Kidney epithelial cell (primary cell): ENCODE results near the gene RAPGEFL1. TPM values are rescaled to one million over a fixed set of nuclear protein-coding genes. Genes with fewer than 3 reads are reported as not detected.

Source experiments
- DNase-seq: peaks from one replicate; pipeline ENCODE4 v3.0.0-alpha.2; 2010; ENCODE audit warnings: low read depth
- H3K27me3 ChIP-seq: 2 replicates; pipeline ENCODE4 v1.6.0; 2011; ENCODE audit warnings: low read length; ENCODE audit not compliant: control insufficient read depth, insufficient read depth
- H3K36me3 ChIP-seq: 2 replicates; pipeline ENCODE4 v1.5.1; 2011; ENCODE audit warnings: low read length; ENCODE audit not compliant: control insufficient read depth, insufficient read depth
- H3K4me3 ChIP-seq: 2 replicates; pipeline ENCODE4 v1.5.1; 2011; ENCODE audit warnings: low read depth, mild to moderate bottlenecking, control low read depth, low read length
- CTCF ChIP-seq: IDR thresholded peaks from 2 replicates; pipeline ENCODE4 v1.5.1; 2011; ENCODE audit warnings: mild to moderate bottlenecking, moderate library complexity, low read length, control low read depth, inconsistent platforms; ENCODE audit not compliant: insufficient read depth, poor library complexity, severe bottlenecking
- total RNA-seq: library from RNA; depleted of rRNA; stranded (reverse); fragments of >200 nt; gene quantifications from 2 replicates; pipeline ENCODE4 v1.2.3, GENCODE V29; 2015

RAPGEFL1 gene
- total RNA-seq, 1 donor from 2014 or later, result 3.4 TPM

- no peak overlapping the region for H3K4me3 ChIP-seq
- no peaks in the 10 kb centered on the region for H3K27me3 ChIP-seq
- no peak for TF ChIP-seq CTCF
- DNase-seq, result no peak
- no peaks in the 10 kb centered on the region for H3K36me3 ChIP-seq
Observed at GRCh38 chr17:40180694-40181093, 3.4 kb downstream of the RAPGEFL1 start.

- Histone ChIP-seq H3K27me3 (no peaks in the 10 kb centered on the region), H3K4me3 (no peak overlapping the region), H3K36me3 (no peaks in the 10 kb centered on the region)
- no peak for TF ChIP-seq CTCF
- DNase-seq, result no peak
Observed at GRCh38 chr17:40181205-40181604, 3.9 kb downstream of the RAPGEFL1 start.

- DNase-seq, result no peak
- no peaks in the 10 kb centered on the region for H3K36me3 ChIP-seq
- TF ChIP-seq CTCF, result no peak
- H3K4me3 ChIP-seq, result no peak overlapping the region
- no peaks in the 10 kb centered on the region for H3K27me3 ChIP-seq
Observed at GRCh38 chr17:40182606-40183005, 5.3 kb downstream of the RAPGEFL1 start.

- DNase-seq, result no peak
- TF ChIP-seq CTCF, result no peak
- Histone ChIP-seq H3K36me3 (no peaks in the 10 kb centered on the region), H3K4me3 (no peak overlapping the region), H3K27me3 (no peaks in the 10 kb centered on the region)
Observed at GRCh38 chr17:40187238-40187637, 10.0 kb downstream of the RAPGEFL1 start.

GRCh38 chr17:40188694-40189093, 11.4 kb downstream of the RAPGEFL1 start:
- Histone ChIP-seq H3K4me3 (no peak overlapping the region), H3K27me3 (no peaks in the 10 kb centered on the region), H3K36me3 (no peaks in the 10 kb centered on the region)
- no peak for DNase-seq
- TF ChIP-seq CTCF, result no peak

- Histone ChIP-seq H3K27me3 (no peaks in the 10 kb centered on the region), H3K4me3 (no peak overlapping the region), H3K36me3 (no peaks in the 10 kb centered on the region)
- TF ChIP-seq CTCF, result peak; percentile 68
- DNase-seq, result no peak
Observed at GRCh38 chr17:40190197-40191021, 13.1 kb downstream of the RAPGEFL1 start.
